D721Med (cell line): ENCODE results near the gene GNB2.
A peak's percentile ranks its signal among the peaks of the same experiment; 100 is the strongest.
"Not testable (repeated sequence)": the region's sequence is repeated elsewhere in the genome, so short reads cannot be mapped to it uniquely, and the experiment has no call there.

ENCODE experiments used
- DNase-seq: peaks from one replicate; pipeline ENCODE4 v3.0.0; 2011; ENCODE audit warnings: low spot score; ENCODE audit not compliant: insufficient read length
- FAIRE-seq: peaks from 2 replicates; lab custom pipeline; 2011; peaks lifted over from hg19 to GRCh38; lab: Jason Lieb, UNC
- CTCF ChIP-seq: IDR thresholded peaks from 2 replicates; pipeline ENCODE4 v1.5.1; 2012; ENCODE audit warnings: mild to moderate bottlenecking, control low read depth; ENCODE audit not compliant: insufficient read depth; ENCODE audit errors: missing control alignments

The GNB2 gene

GRCh38 chr7:100642534-100642907 is 31.0 kb upstream of the GNB2 start:
- no peak for DNase-seq
- no peak for TF ChIP-seq CTCF
- no peak for FAIRE-seq

- FAIRE-seq (no peak), DNase-seq (no peak)
- TF ChIP-seq CTCF: no peak
Observed at GRCh38 chr7:100649826-100650565, 23.5 kb upstream of the GNB2 start.

GRCh38 chr7:100654908-100655831 is 18.4 kb upstream of the GNB2 start:
- no peak for FAIRE-seq
- DNase-seq: no peak
- no peak for TF ChIP-seq CTCF

- TF ChIP-seq CTCF: no peak
- no peak for FAIRE-seq
- peak; percentile 100 for DNase-seq
Observed at GRCh38 chr7:100655908-100656674, 17.4 kb upstream of the GNB2 start, which contains the start of gene ACTL6B. Gene ACTL6B (minus strand): TSS chr7:100656448. CDS start chr7:100656354, 94 bp downstream.

- DNase-seq: not testable (repeated sequence)
Observed at GRCh38 chr7:100662194-100662776, 11.3 kb upstream of the GNB2 start.

GRCh38 chr7:100665168-100665726 is 8.3 kb upstream of the GNB2 start:
- FAIRE-seq: no peak
- TF ChIP-seq CTCF: no peak
- no peak for DNase-seq

More at GRCh38 chr7:100662194-100662776, 11.3 kb upstream of the GNB2 start:
- FAIRE-seq: not testable (repeated sequence)
